NCI-H146 (cell line): ENCODE measurements around the gene GIMD1.
"Not testable (repeated sequence)": the region's sequence is repeated elsewhere in the genome, so short reads cannot be mapped to it uniquely, and the experiment has no call there.

Experiments used
- DNase-seq: peaks from one replicate; lab custom pipeline; 2025; lab: John Stamatoyannopoulos, UW

The GIMD1 gene

DNA sequence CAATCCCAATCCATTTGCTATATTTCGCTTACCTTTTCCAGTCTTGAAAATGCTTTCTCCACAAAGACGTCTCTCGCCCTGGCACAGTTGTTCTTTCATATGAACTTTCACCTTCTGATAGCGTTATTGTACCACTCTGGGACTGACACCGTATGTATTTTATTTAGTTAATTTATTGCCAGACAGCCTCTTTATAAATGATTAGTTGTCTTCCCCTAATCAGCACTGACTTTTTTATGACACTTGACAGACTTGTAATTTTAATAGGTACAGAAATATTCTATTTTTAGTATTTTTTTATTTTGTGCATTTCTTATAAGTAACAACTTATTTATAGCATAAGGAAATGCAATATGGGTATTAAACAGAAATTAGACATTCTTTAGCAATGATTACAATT lies at the start of gene GIMD1:
Gene GIMD1 (minus strand): TSS at position 101 of the 400 bp plus-strand sequence. CDS start 1,343 bp downstream, outside the sequence.
- DNase-seq: no peak

DNA sequence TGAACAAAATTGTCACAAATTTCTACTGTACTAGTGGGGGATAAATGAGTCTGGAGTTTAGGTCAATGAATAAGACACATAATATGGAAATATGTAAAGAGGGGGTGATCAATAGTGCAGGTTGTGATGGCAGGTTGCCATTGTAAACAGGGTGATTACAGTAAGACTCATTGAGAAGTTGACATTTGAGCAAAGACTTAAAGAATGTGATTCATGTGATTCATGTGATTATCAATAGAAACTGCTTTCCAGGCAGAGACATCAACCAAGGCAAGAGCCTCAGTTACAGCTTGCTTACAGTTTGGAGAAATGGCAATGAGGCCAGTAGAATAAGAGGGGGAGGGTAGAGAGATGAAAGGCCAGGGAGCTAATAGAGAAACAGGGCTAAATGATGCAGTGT lies 45.8 kb upstream of the GIMD1 start:
- no peak for DNase-seq

DNA sequence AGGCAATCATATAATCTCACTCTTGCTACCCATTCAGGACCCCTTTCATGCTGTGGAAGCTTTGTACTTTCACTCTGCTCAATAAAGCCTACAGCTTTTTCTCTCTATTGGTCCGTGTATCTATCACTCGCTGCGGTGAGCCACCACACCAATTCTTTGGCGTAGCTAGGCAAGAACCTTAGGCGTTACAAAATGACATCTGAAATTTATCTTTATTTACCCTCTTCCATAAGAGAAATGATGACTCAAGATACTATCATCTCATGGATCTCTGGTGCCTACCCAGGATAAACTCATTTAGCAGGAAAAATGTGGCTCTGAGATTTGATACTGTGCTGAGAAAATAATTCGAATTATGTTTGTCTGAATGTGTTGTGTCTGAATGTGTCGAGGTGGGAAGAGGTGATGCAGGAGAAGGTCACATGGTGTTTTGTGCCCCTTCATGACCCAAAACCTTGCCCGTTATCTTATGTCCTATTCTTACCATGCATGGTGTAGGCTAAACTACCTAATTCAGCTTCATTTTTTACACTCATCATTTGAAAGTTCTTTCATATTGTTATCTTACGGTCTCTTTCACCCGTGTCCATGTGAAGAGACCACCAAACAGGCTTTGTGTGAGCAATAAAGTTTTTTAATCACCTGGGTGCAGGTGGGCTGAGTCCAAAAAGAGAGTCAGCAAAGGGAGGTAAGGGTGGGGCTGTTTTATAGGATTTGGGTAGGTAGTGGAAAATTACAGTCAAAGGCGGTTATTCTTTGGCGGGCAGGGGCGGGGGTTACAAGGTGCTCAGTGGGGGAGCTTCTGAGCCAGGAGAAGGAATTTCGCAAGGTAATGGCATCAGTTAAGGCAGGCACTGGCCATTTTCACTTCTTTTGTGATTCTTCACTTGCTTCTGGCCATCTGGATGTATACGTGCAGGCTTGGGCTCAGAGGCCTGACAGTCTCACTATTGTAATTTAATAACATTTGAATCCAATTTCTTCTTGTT lies 41.6 kb upstream of the GIMD1 start:
- DNase-seq: no peak

DNA sequence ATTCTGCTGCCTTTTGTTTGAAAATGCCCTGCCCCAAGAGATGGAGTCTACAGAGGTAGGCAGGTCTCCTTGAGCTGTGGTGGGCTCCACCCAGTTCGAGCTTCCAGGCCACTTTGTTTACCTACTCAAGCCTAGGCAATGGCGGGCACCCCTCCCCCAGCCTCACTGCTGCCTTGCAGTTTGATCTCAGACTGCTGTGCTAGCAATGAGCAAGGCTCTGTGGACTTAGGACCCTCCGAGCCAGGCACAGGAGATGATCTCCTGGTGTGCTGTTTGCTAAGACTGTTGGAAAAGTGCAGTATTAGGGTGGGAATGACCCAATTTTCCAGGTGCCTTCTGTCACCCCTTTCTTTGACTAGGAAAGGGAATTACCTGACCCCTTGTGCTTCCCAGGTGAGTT lies 39.4 kb upstream of the GIMD1 start:
- DNase-seq: not testable (repeated sequence)

GRCh38 chr4:106401157-106401556 lies 32.6 kb upstream of the GIMD1 start:
- DNase-seq: no peak

- not testable (repeated sequence) for DNase-seq
Observed at GRCh38 chr4:106398898-106399297, 30.3 kb upstream of the GIMD1 start.

DNA sequence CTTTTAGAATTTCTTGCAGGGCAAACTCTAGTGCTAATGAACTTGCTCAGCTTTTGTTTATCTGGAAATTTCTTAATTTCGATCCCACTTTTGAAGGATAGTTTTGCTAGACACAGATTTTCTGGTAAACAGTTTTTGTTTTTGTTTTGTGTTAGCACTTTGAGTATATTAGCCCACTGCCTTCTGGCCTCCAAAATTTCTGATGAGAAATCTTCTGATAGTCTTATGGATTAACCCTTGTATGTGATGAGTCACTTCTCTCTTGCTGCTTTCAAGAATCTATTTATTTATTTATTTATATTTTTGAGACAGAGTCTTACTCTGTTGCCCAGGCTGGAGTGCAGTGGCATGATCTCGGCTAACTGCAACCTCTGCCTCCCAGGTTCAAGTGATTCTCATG lies 27.0 kb upstream of the GIMD1 start:
- DNase-seq: no peak

DNA sequence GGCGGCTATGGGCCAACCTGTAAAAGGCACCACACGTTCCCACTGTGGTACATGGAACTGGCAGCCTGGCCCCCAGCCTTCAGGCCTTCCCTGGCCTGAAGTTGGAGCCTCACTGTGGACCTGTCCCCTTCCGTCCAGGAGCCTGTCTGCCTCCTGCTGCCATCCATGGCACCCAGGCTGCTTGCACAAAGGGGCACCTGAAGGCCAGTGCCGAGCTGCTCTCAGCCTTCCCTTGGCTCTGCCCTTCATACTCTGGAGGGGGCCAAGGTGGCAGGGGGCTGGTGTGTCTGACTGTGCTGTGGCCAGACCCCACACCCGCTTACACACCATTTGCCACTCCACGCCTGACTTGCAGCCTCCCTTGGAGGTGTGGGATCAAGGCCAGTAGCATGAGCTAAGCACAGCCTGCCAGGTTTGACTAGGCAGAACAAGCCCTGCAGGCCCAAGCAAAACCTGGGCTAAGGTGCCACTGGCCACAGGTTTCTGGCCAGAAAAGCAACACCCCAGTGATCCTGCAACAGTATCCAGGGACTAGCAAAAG lies 17.3 kb upstream of the GIMD1 start:
- DNase-seq: no peak

GRCh38 chr4:106384878-106385277 lies 16.3 kb upstream of the GIMD1 start:
- no peak for DNase-seq

GRCh38 chr4:106380179-106380578 lies 11.6 kb upstream of the GIMD1 start:
- DNase-seq: no peak

- no peak for DNase-seq
Observed at GRCh38 chr4:106373026-106373425, 4.4 kb upstream of the GIMD1 start.

DNA sequence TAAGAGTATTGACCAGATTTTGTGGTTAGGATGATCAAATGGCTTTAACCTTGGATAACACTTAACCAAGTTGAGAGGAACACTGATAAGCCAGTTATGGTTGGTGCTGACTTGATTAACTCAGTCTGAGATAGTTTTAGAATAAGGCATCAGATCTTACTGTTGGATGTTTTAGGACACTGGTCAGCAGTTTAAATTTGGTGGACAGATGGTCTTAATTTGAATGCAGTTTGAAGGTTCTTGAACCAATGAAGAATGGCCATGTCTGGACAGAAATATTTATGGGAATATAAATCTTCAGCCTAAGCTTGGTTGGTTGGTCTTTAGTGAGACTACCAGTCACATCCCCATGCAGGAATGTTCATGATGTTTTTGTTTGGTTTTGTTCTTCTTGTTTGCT lies 2.6 kb upstream of the GIMD1 start:
- no peak for DNase-seq

GRCh38 chr4:106370214-106370613 lies 1.6 kb upstream of the GIMD1 start:
- no peak for DNase-seq

GRCh38 chr4:106369456-106370060 lies 980 bp upstream of the GIMD1 start:
- DNase-seq: peak; percentile 12

- no peak for DNase-seq
Observed at GRCh38 chr4:106367072-106367471, 1.5 kb downstream of the GIMD1 start.

DNA sequence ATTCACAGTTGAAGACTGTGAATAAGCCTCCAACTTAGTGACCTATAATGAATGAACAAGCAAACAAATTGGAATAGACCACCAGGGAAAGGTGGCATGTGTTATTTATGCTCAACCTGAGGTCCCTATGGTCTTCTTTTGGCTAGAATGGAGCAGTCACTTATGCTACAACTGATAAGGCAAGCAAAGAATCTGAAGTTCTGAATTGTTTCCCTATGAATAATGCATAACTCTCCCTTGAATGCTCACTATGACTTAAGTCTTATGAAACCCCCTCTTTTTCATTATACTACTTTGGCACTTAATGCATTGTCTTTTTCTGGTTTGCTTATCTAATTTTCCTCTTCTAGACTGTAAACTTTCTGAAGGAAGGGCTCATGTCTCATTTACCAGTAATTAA lies 2.6 kb downstream of the GIMD1 start:
- DNase-seq: no peak

DNA sequence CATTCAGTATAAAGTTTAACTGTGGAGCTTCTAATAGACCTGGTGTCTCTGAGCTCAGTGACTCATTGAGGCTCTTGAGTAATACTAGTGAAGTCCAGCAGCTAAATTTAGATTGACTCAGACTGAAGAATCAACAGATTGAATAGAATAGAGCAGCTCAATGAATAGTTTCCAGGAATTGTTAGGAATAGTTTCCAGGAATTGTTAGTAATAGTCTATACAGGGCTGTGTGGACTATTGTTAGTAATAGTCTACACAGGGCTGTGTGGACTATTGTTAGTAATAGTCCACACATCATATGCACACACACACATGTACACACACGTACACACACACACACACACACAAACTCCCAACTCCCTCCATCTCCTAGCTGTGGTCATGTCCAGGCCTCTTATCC lies 3.0 kb downstream of the GIMD1 start:
- no peak for DNase-seq

DNA sequence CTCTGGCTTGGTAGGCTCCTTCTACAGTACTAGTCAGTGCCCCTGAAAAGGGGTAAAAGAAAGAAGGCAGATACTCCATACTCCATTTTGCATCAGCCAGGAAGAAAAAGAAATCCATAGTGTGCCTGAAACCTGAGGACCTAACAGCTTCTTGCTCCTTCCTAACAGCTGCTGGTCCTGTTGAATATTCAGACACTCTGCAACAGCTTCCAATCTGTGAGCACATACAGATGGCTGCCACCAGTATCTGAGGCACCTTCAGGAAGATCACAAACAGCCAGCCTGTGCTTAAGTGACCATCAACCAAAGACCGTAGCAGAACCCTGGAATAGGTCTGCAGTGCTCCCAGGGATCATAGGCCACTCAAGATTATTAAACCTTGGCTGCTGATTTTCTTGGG lies 4.3 kb downstream of the GIMD1 start:
- no peak for DNase-seq

DNA sequence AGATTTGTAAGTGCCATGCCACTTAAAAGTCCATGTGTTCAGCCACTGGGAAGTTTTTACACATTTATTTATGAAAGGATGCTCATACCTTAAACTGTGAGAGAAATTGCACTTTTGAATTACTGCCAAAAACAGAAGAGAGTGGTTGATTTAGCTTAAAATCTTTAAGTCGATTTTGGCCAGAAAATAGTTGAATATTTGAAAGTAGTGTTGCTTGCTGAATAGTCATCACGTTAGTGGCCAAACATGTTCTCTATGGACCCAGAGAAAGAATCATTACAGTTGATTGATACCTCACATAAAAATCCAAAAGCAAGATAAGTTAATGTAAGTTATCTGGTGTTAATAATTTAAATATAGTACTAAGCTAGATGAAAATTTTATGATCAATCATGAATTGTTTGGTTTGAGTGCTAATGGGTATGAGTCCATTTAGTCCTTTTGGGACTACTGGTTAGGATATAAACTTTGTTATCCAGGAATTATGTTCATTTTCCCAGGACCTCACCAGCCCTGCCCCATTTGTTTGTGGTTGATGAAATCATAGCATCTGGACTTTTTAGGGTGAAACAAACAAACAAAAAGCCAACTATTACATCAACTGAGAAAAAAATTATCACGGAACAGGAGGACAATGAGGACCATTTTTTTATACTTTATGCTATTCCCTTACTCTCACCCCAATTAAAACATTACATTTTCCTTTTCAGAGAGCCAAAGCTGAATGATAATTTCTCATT lies 6.3 kb downstream of the GIMD1 start:
- DNase-seq: no peak

DNA sequence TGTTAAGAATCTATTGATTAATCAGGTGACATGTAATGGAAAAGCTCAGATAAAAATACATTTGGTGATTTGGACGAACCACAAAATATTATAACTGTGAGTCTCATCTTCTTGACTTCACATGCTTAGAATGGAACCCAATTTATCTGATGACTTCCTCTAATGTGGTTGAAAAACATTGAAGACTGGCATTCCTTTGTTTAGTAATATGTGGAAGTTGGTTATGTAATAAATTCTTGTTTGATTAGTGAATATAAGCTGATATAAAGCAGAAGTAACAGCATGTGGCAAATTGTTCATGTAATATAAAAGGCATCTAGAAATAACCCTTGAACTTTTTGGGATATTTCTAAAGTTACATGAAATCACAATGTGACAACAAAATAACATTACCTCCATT lies 9.7 kb downstream of the GIMD1 start:
- DNase-seq: no peak

- DNase-seq: no peak
Observed at GRCh38 chr4:106355193-106355592, 13.4 kb downstream of the GIMD1 start.

GRCh38 chr4:106353786-106354185 lies 14.8 kb downstream of the GIMD1 start:
- no peak for DNase-seq
